Endothelial cell of umbilical vein (primary cell): ENCODE results near the gene WDR6. TPM values are rescaled to one million over a fixed set of nuclear protein-coding genes. Genes with fewer than 3 reads are reported as not detected.

ENCODE experiments used
- BruUV-seq: library from RNA; stranded (reverse); fragments of 400-500 nt; replicated peaks from 2 replicates; lab custom pipeline; 2021; lab: Mats Ljungman, UMichigan
- CTCF ChIA-PET: fragments of 300-600, 350-600 bp; sonication (Branson Sonifier 250); formaldehyde crosslinking; loops from one replicate; lab custom pipeline; 2021; ENCODE audit warnings: antibody characterized with exemption, inconsistent platforms; lab: Charles Lee
- POLR2A ChIA-PET: fragments of 300-600, 350-600 bp; sonication (Branson Sonifier 250); formaldehyde crosslinking; loops from one replicate; lab custom pipeline; 2021; ENCODE audit warnings: antibody characterized with exemption, inconsistent platforms; lab: Charles Lee
- DNase-seq: peaks from one replicate; pipeline ENCODE4 v3.0.0-alpha.2; 2011; ENCODE audit warnings: low read depth, low spot score
- FAIRE-seq: peaks from 2 replicates; lab custom pipeline; 2011; peaks lifted over from hg19 to GRCh38; lab: Jason Lieb, UNC
- H2AFZ ChIP-seq: 2 replicates; pipeline ENCODE4 v1.6.0; 2012; ENCODE audit warnings: low read depth, low read length, control low read depth, inconsistent platforms
- H3K27ac ChIP-seq: 2 replicates; pipeline ENCODE4 v1.5.1; 2011; ENCODE audit warnings: low read depth, mild to moderate bottlenecking, control low read depth, low read length, moderate library complexity; ENCODE audit not compliant: insufficient read depth
- H3K27me3 ChIP-seq, 2 experiments: 2 replicates each; pipeline versions ENCODE4 v1.6.0 to v1.6.1; 2011; ENCODE audit warnings: low read length in 2 of 2, mixed read lengths in 1 of 2; ENCODE audit not compliant: control insufficient read depth in 2 of 2, insufficient read depth in 2 of 2
- H3K36me3 ChIP-seq, 2 experiments: 2 replicates in 1 of 2; 3 replicates in 1 of 2; pipeline ENCODE4 v1.5.1; 2011; ENCODE audit warnings: low read length in 2 of 2, mild to moderate bottlenecking in 1 of 2, moderate library complexity in 1 of 2; ENCODE audit not compliant: control insufficient read depth in 2 of 2, insufficient read depth in 2 of 2; ENCODE audit errors: extremely low read depth in 1 of 2
- H3K4me1 ChIP-seq: 3 replicates; pipeline ENCODE4 v1.5.1; 2011; ENCODE audit warnings: mild to moderate bottlenecking, low read length; ENCODE audit not compliant: control insufficient read depth, insufficient read depth; ENCODE audit errors: extremely low read depth
- H3K4me2 ChIP-seq: 2 replicates; pipeline ENCODE4 v1.6.1; 2011; ENCODE audit warnings: low read length, control low read depth, mixed read lengths; ENCODE audit not compliant: insufficient read depth
- H3K4me3 ChIP-seq, 3 experiments: fragments of 200-600 bp in 1 of 3; sonication (generic), shearing (Covaris generic) in 1 of 3; replicated peaks in 1 of 3; 2 replicates each; pipeline ENCODE4 v1.5.1; 2011 to 2016; ENCODE audit warnings: control low read depth in 3 of 3, low read length in 3 of 3, mild to moderate bottlenecking in 2 of 3, inconsistent platforms in 1 of 3, low read depth in 1 of 3, moderate library complexity in 1 of 3; ENCODE audit not compliant: insufficient read depth in 1 of 3
- H3K79me2 ChIP-seq: 2 replicates; pipeline ENCODE4 v1.6.0; 2012; ENCODE audit warnings: low read length, inconsistent platforms; ENCODE audit not compliant: control insufficient read depth, insufficient read depth
- H3K9ac ChIP-seq: replicated peaks from 2 replicates; pipeline ENCODE3; 2011; ENCODE audit warnings: low read length, control low read depth; ENCODE audit not compliant: insufficient read depth; ENCODE audit errors: extremely low read depth
- H3K9me1 ChIP-seq: replicated peaks from 3 replicates; pipeline ENCODE4 v1.6.0; 2011; ENCODE audit warnings: mild to moderate bottlenecking, low read length; ENCODE audit not compliant: control insufficient read depth, insufficient read depth; ENCODE audit errors: extremely low read depth
- H3K9me3 ChIP-seq: replicated peaks from 2 replicates; pipeline ENCODE4 v1.5.1; 2012; ENCODE audit warnings: low read length, inconsistent platforms; ENCODE audit not compliant: control insufficient read depth, insufficient read depth
- H4K20me1 ChIP-seq: replicated peaks from 2 replicates; pipeline ENCODE3; 2011; ENCODE audit warnings: mild to moderate bottlenecking, low read length; ENCODE audit not compliant: control insufficient read depth, insufficient read depth; ENCODE audit errors: extremely low read depth
- EZH2 ChIP-seq: IDR thresholded peaks from 2 replicates; pipeline ENCODE4 v1.6.1; 2012; ENCODE audit warnings: borderline replicate concordance, low read depth, mild to moderate bottlenecking, moderate library complexity, low read length, inconsistent platforms; ENCODE audit not compliant: severe bottlenecking
- GATA2 ChIP-seq: IDR thresholded peaks from 2 replicates; pipeline ENCODE4 v1.7.0; 2011; ENCODE audit warnings: low read depth, mild to moderate bottlenecking, moderate library complexity, mixed read lengths, low read length; ENCODE audit not compliant: insufficient read length, insufficient read depth
- POLR2A ChIP-seq: IDR thresholded peaks from 2 replicates; pipeline ENCODE4 v1.6.1; 2012; ENCODE audit warnings: low read depth, mild to moderate bottlenecking, control low read depth, low read length
- POLR2AphosphoS5 ChIP-seq: IDR thresholded peaks from 2 replicates; pipeline ENCODE4 v1.6.1; 2012; ENCODE audit warnings: low read depth, mild to moderate bottlenecking, control low read depth, low read length, moderate library complexity; ENCODE audit not compliant: insufficient read depth
- dilution Hi-C: fragments of 300-500 bp; cut with MboI; formaldehyde crosslinking; loops from one replicate; pipeline ENCODE4 v1.15.0; 2019; ENCODE audit warnings: low sequenced_read_pairs; ENCODE audit not compliant: extremely low pct_ligation_motif_present
- intact Hi-C: fragments of 100-400 bp; cut with micrococcal nuclease; formaldehyde crosslinking; loops from one replicate; pipeline ENCODE4 v1.10.0; 2022
- polyA plus RNA-seq, 4 experiments: library from polyadenylated mRNA; depleted of rRNA in 3 of 4; stranded (reverse) in 3 of 4; unstranded in 1 of 4; fragments of >200 nt; gene quantifications; 2 replicates each; pipeline versions ENCODE4 v1.2.1 to v1.2.3, GENCODE V29; 2011 to 2012; ENCODE audit warnings: missing spikeins in 1 of 4
- total RNA-seq: library from RNA; stranded (reverse); gene quantifications from 2 replicates; pipeline ENCODE4 v1.2.3, GENCODE V29; 2021
- TF ChIP-seq, protein P1 (sequence below): IDR thresholded peaks from 2 replicates; pipeline ENCODE4 v1.6.1; 2011; ENCODE audit not compliant: insufficient read depth, insufficient read length

The WDR6 gene
- total and polyA plus RNA-seq, 2 donors (not counting 3 experiments of a cell fraction or from before 2014, with no cell fraction given): 192 to 319 TPM

DNA sequence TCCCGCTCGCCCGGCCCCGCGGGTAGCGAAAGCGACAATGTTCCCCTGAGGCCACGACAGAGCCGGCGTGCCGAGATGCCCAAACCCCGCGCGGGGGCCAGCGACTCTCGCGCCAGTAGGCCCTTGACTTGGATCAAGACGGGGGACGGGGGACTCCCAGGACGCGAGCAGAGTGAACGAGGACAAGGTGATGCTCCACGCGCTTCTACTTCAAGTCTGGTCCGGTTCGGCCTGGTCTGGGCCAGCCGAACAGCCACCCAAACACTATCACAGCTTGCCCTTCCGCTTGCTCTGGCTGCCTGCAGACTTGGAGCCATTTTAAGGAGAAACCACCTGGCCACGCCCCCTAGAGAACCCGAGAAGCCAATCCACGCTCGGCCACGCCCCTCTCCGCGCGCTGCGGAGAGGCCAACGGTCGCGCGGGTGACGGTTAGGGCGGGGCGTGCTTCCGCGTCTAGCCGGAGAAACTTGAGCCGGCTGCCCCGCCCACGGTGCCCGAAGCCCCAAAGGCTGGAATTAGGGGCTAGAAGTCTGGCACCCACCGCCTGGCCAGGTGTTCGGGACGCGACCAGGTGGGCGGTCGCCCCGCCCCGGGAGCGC is 14.1 kb downstream of the WDR6 start:
- no peak for TF ChIP-seq GATA2
- TF ChIP-seq, protein P1, sequence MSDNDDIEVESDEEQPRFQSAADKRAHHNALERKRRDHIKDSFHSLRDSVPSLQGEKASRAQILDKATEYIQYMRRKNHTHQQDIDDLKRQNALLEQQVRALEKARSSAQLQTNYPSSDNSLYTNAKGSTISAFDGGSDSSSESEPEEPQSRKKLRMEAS: peak; percentile 23
- peak; percentile 100 for TF ChIP-seq POLR2A
- no peak for TF ChIP-seq EZH2
- peak; percentile 99 for TF ChIP-seq POLR2AphosphoS5
- Histone ChIP-seq H3K9me3 (no peaks in the 10 kb centered on the region), H3K27ac (peak overlapping the region; percentile 95), H3K27me3 (no peaks in the 10 kb centered on the region), H2AFZ (peak overlapping the region; percentile 63), H4K20me1 (no peaks in the 10 kb centered on the region), H3K4me3 (peak overlapping the region; percentile 56 to 59 (median 57)), H3K9me1 (no peaks in the 10 kb centered on the region), H3K36me3 (peaks cover 10 to 27% of the 10 kb centered on the region in 2 experiments), H3K4me1 (peaks cover 31% of the 10 kb centered on the region), H3K9ac (peak overlapping the region; percentile 96), H3K79me2 (peaks cover 33% of the 10 kb centered on the region), H3K4me2 (peak overlapping the region; percentile 54)
- DNase-seq: peak; percentile 98
- POLR2A ChIA-PET: interaction anchor here (0.5 to 3.8 kb wide), 16 partner anchors 8 to 384 kb away, joined by 3 to 19 read pairs (median 5); partner anchors contain the start of genes ARIH2, IMPDH2, P4HTM and QRICH1
- no TSS peak for BruUV-seq
- intact Hi-C loops (loop anchor here (1.0 kb wide), 3 partner anchors 14 to 73 kb away; partner anchors contain the start of genes QRICH1 and WDR6), dilution Hi-C loops (no loop called here)
- peak; percentile 96 for FAIRE-seq
- CTCF ChIA-PET: interaction anchor here (1.0 to 8.3 kb wide), 10 partner anchors 9 to 390 kb away, joined by 3 to 127 read pairs (median 6); partner anchors contain the start of genes P4HTM, QRICH1, RHOA and WDR6
